SU-DHL-6 (cell line): ENCODE data around the gene LIM2.

Experiments used
- CTCF ChIP-seq: fragments of 200-600 bp; sonication (generic); IDR thresholded peaks from one replicate; pipeline ENCODE4 v1.5.1; 2017; ENCODE audit warnings: antibody characterized with exemption, mild to moderate bottlenecking, low read length, moderate library complexity; ENCODE audit not compliant: insufficient read depth, poor library complexity, severe bottlenecking
- EZH2phosphoT487 ChIP-seq: fragments of 200-600 bp; sonication (generic), shearing (Covaris generic); conservative IDR thresholded peaks from 2 replicates; pipeline ENCODE4 v1.6.1; 2018; ENCODE audit warnings: mild to moderate bottlenecking, antibody characterized with exemption, low read length, moderate library complexity, mixed read lengths

DNA sequence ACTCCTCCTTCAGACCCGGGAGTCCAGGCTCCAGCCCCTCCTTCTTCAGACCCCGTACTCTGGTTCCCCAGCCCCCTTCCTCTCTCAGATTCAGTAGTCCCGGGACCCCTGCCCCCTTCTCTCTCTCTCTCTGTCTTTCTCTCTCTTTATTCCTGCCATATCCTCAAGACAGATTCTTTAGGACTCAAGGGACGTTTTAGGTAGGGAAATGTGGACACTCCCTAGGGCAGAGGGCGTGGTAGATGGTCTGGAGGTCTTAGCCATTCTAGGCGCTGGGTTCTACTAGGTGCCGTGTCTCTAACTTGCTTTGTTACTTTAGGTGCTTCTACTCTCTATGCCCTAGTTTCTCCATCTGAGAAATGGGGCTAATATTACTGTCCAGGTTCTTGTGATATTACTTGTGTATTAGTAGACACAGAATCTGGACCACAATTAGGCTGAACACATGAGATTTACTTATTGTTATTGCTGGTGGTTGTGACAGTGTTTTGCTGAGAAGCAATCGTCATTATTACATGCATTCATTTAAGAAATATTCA lies 3.4 kb upstream of the LIM2 start:
- TF ChIP-seq CTCF (no peak), EZH2phosphoT487 (no peak)
